ENCODE data around the gene RAPGEF4.

GRCh38 chr2:173008786-173009185 is 273.1 kb downstream of the RAPGEF4 start:
- TF ChIP-seq JUND (CRISPR knock-in tag; IDR thresholded peaks at IDR 0.05) (no peak), CTCF (CRISPR knock-in tag; IDR thresholded peaks at IDR 0.05) (no peak), ZNF331 (CRISPR knock-in tag; IDR thresholded peaks at IDR 0.05) (no peak), POLR2AphosphoS5 (IDR thresholded peaks at IDR 0.05; ENCODE audit: low read depth, low read length) (no peak), ZNF512B (CRISPR knock-in tag; IDR thresholded peaks at IDR 0.05; ENCODE audit: borderline replicate concordance) (no peak), HNF1B (CRISPR knock-in tag; IDR thresholded peaks at IDR 0.05) (no peak), RAD51 (IDR thresholded peaks at IDR 0.05; ENCODE audit: borderline replicate concordance) (no peak)

Data from HepG2 (cell line).